Keratinocyte (primary cell): ENCODE data around the gene CLNK. TPM values are rescaled to one million over a fixed set of nuclear protein-coding genes. Genes with fewer than 3 reads are reported as not detected.

Source experiments
- DNase-seq: peaks from one replicate; pipeline ENCODE4 v3.0.0-alpha.2; 2011; ENCODE audit warnings: low read depth, missing footprints, low spot score
- FAIRE-seq: peaks from 2 replicates; lab custom pipeline; 2011; peaks lifted over from hg19 to GRCh38; lab: Jason Lieb, UNC
- H2AFZ ChIP-seq: 2 replicates; pipeline ENCODE4 v1.6.0; 2012; ENCODE audit warnings: low read length, control low read depth, inconsistent platforms; ENCODE audit not compliant: control insufficient read depth
- H3K27ac ChIP-seq: 2 replicates; pipeline ENCODE4 v1.5.1; 2011; ENCODE audit warnings: low read length; ENCODE audit not compliant: control insufficient read depth, insufficient read depth
- H3K27me3 ChIP-seq: 3 replicates; pipeline ENCODE4 v1.6.0; 2011; ENCODE audit warnings: low read length; ENCODE audit not compliant: control insufficient read depth, insufficient read depth; ENCODE audit errors: extremely low read depth
- H3K36me3 ChIP-seq, 2 experiments: 2 replicates in 1 of 2; 3 replicates in 1 of 2; pipeline ENCODE4 v1.5.1; 2011; ENCODE audit warnings: low read length in 2 of 2, mild to moderate bottlenecking in 1 of 2; ENCODE audit not compliant: control insufficient read depth in 2 of 2, insufficient read depth in 2 of 2; ENCODE audit errors: extremely low read depth in 1 of 2
- H3K4me1 ChIP-seq: 3 replicates; pipeline ENCODE4 v1.5.1; 2011; ENCODE audit warnings: low read length; ENCODE audit not compliant: control insufficient read depth, insufficient read depth; ENCODE audit errors: extremely low read depth
- H3K4me2 ChIP-seq: 3 replicates; pipeline ENCODE4 v1.6.0; 2011; ENCODE audit warnings: low read depth, low read length; ENCODE audit not compliant: control insufficient read depth, insufficient read depth; ENCODE audit errors: extremely low read depth
- H3K4me3 ChIP-seq, 3 experiments: fragments of 200-600 bp in 1 of 3; sonication (generic) in 1 of 3; 2 replicates in 2 of 3; 3 replicates in 1 of 3; pipeline ENCODE4 v1.5.1; 2011 to 2016; ENCODE audit warnings: low read length in 3 of 3, mild to moderate bottlenecking in 3 of 3, control low read depth in 2 of 3, inconsistent platforms in 1 of 3, low read depth in 1 of 3, mixed read lengths in 1 of 3, mixed run types in 1 of 3, moderate library complexity in 1 of 3; ENCODE audit not compliant: control insufficient read depth in 2 of 3, insufficient read depth in 2 of 3; ENCODE audit errors: extremely low read depth in 1 of 3
- H3K79me2 ChIP-seq: 2 replicates; pipeline ENCODE4 v1.6.0; 2012; ENCODE audit warnings: low read length; ENCODE audit not compliant: control insufficient read depth, insufficient read depth
- H3K9ac ChIP-seq: 3 replicates; pipeline ENCODE4 v1.6.0; 2011; ENCODE audit warnings: low read length; ENCODE audit not compliant: control insufficient read depth, insufficient read depth; ENCODE audit errors: extremely low read depth
- H3K9me1 ChIP-seq: 3 replicates; pipeline ENCODE4 v1.6.0; 2011; ENCODE audit warnings: low read length; ENCODE audit not compliant: control insufficient read depth, insufficient read depth; ENCODE audit errors: extremely low read depth
- H3K9me3 ChIP-seq: 2 replicates; pipeline ENCODE4 v1.5.1; 2012; ENCODE audit warnings: low read depth, low read length; ENCODE audit not compliant: control insufficient read depth
- H4K20me1 ChIP-seq: 3 replicates; pipeline ENCODE4 v1.6.0; 2011; ENCODE audit warnings: low read length; ENCODE audit not compliant: control insufficient read depth, insufficient read depth; ENCODE audit errors: extremely low read depth
- EZH2 ChIP-seq: IDR thresholded peaks from one replicate; pipeline ENCODE4 v1.6.1; 2012; ENCODE audit warnings: inconsistent platforms, mild to moderate bottlenecking, low read length, moderate library complexity
- dilution Hi-C: fragments of 300-500 bp; cut with MboI; formaldehyde crosslinking; loops from one replicate; pipeline ENCODE4 v1.7.0; 2020; ENCODE audit warnings: low sequenced_read_pairs; ENCODE audit not compliant: extremely low pct_ligation_motif_present
- polyA plus RNA-seq, 5 experiments: library from polyadenylated mRNA; depleted of rRNA in 3 of 5; stranded (reverse) in 3 of 5; stranded (forward) in 1 of 5; unstranded in 1 of 5; fragments of >200 nt; gene quantifications; 1 replicate in 1 of 5; 2 replicates in 3 of 5; 3 replicates in 1 of 5; pipeline versions ENCODE4 v1.2.1 to v1.2.3, GENCODE V29; 2011 to 2012; ENCODE audit warnings: missing spikeins in 2 of 5, low read depth in 1 of 5, low replicate concordance in 1 of 5
- TF ChIP-seq, protein P1 (sequence below), 3 experiments: IDR thresholded peaks in 1 of 3; conservative IDR thresholded peaks in 1 of 3; optimal IDR thresholded peaks in 1 of 3; 2 replicates in 2 of 3; 3 replicates in 1 of 3; pipeline versions ENCODE3 to v1.5.1; 2011; ENCODE audit warnings: low read length in 3 of 3, mild to moderate bottlenecking in 3 of 3, moderate library complexity in 2 of 3, control low read depth in 1 of 3, inconsistent platforms in 1 of 3; ENCODE audit not compliant: insufficient read depth in 2 of 3; ENCODE audit errors: extremely low read depth in 1 of 3

The CLNK gene
- polyA plus RNA-seq, 1 donor (not counting 4 experiments of a cell fraction or from before 2014, with no cell fraction given), result not detected

DNA sequence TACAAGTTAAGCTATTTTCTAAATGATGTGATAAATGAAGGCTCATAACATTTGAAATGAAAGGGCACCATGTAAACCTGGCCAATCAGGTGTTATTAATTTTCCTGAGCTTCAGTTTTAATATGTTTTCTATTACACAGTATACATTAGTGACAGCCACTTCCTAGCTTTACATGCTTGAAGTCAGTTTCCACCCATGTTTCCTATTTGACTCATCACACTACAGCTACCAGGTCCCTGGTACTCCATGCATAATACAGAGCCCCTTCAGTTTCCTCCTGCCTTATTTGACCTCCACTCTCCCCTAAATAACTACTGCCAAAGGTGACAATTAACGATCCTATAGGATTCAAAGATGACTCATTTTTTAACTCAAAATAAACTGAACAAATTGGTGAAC is 245.6 kb downstream of the CLNK start:
- Histone ChIP-seq H3K9ac (no peak overlapping the region), H3K79me2 (no peaks in the 10 kb centered on the region), H3K9me3 (no peaks in the 10 kb centered on the region), H3K9me1 (no peaks in the 10 kb centered on the region), H3K4me3 (no peak overlapping the region), H4K20me1 (no peaks in the 10 kb centered on the region), H3K4me1 (no peaks in the 10 kb centered on the region), H2AFZ (no peak overlapping the region), H3K4me2 (no peak overlapping the region), H3K27me3 (no peaks in the 10 kb centered on the region), H3K27ac (no peak overlapping the region), H3K36me3 (peaks cover 1% of the 10 kb centered on the region in 2 experiments)
- dilution Hi-C loops, result no loop called here
- TF ChIP-seq EZH2, result no peak
- TF ChIP-seq, protein P1, sequence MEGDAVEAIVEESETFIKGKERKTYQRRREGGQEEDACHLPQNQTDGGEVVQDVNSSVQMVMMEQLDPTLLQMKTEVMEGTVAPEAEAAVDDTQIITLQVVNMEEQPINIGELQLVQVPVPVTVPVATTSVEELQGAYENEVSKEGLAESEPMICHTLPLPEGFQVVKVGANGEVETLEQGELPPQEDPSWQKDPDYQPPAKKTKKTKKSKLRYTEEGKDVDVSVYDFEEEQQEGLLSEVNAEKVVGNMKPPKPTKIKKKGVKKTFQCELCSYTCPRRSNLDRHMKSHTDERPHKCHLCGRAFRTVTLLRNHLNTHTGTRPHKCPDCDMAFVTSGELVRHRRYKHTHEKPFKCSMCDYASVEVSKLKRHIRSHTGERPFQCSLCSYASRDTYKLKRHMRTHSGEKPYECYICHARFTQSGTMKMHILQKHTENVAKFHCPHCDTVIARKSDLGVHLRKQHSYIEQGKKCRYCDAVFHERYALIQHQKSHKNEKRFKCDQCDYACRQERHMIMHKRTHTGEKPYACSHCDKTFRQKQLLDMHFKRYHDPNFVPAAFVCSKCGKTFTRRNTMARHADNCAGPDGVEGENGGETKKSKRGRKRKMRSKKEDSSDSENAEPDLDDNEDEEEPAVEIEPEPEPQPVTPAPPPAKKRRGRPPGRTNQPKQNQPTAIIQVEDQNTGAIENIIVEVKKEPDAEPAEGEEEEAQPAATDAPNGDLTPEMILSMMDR (optimal IDR thresholded peaks at IDR 0.05 in 1 of 3, IDR thresholded peaks at IDR 0.05 in 1 of 3, conservative IDR thresholded peaks at IDR 0.05 in 1 of 3; ENCODE audit: extremely low read depth in 1 of 3, insufficient read depth in 2 of 3, low read length in 3 of 3), result no peak
- FAIRE-seq (no peak), DNase-seq (no peak)

DNA sequence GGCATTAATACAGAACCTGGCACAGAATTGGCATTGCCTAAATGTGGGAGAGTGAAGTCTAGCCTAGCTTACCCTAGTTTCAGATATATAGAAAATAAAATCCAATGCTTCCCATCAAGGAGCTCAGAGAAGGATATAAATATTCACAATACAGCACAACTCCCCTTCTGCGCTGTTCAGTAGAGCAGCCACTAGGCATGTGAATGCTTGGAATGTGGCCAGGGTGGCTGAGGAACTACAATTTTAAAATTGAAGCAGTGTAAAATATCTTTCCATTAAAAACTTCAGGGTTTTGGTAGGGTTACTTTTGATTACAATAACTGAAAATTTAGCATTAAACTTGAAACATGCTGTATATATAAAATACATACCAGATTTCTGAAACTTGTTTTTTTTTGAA is 246.8 kb downstream of the CLNK start:
- Histone ChIP-seq H3K27ac (no peak overlapping the region), H4K20me1 (no peaks in the 10 kb centered on the region), H3K36me3 (no peaks in the 10 kb centered on the region), H3K27me3 (no peaks in the 10 kb centered on the region), H3K4me1 (no peaks in the 10 kb centered on the region), H2AFZ (no peak overlapping the region), H3K4me2 (no peak overlapping the region), H3K9ac (no peak overlapping the region), H3K4me3 (no peak overlapping the region), H3K9me1 (no peaks in the 10 kb centered on the region), H3K79me2 (no peaks in the 10 kb centered on the region), H3K9me3 (no peaks in the 10 kb centered on the region)
- TF ChIP-seq EZH2, result no peak
- TF ChIP-seq, protein P1 (optimal IDR thresholded peaks at IDR 0.05 in 1 of 3, IDR thresholded peaks at IDR 0.05 in 1 of 3, conservative IDR thresholded peaks at IDR 0.05 in 1 of 3; ENCODE audit: extremely low read depth in 1 of 3, insufficient read depth in 2 of 3, low read length in 3 of 3), result no peak
- dilution Hi-C loops, result no loop called here
- no peak for FAIRE-seq
- DNase-seq, result no peak

Other genes starting within 250 kb of the CLNK start
- gene ZNF518B, start 227.3 kb downstream of the CLNK start, polyA plus RNA-seq, result 10.9 to 14.2 TPM (median 14.2 TPM) in 3 replicates